Neural cell (in vitro differentiated cells): Measurements from ENCODE around the gene CAPZA2.

Experiments used
- EP300 ChIP-seq: fragments of 450-650 bp; conservative IDR thresholded peaks from 2 replicates; pipeline ENCODE4 v1.6.1; 2014; ENCODE audit warnings: antibody characterized with exemption, mild to moderate bottlenecking, moderate library complexity; ENCODE audit not compliant: poor library complexity, severe bottlenecking
- EZH2 ChIP-seq: fragments of 200-600, 300-800 bp; shearing (Covaris generic), sonication (generic); IDR thresholded peaks from 2 replicates; pipeline ENCODE4 v1.6.1; 2014; ENCODE audit warnings: antibody characterized with exemption, low read length, borderline replicate concordance, mild to moderate bottlenecking; ENCODE audit not compliant: insufficient read depth, poor library complexity, severe bottlenecking
- MXI1 ChIP-seq: fragments of 450-650 bp; conservative IDR thresholded peaks from 2 replicates; pipeline ENCODE4 v1.6.1; 2014; ENCODE audit warnings: antibody characterized with exemption, mild to moderate bottlenecking; ENCODE audit not compliant: poor library complexity, severe bottlenecking
- POLR2AphosphoS5 ChIP-seq: IDR thresholded peaks from 2 replicates; pipeline ENCODE4 v1.6.1; 2012
- RAD21 ChIP-seq: fragments of 450-650 bp; conservative IDR thresholded peaks from 2 replicates; pipeline ENCODE4 v1.6.1; 2014; ENCODE audit warnings: antibody characterized with exemption, mild to moderate bottlenecking, moderate library complexity
- SMC3 ChIP-seq: fragments of 450-650 bp; conservative IDR thresholded peaks from 2 replicates; pipeline ENCODE4 v1.6.1; 2014; ENCODE audit warnings: antibody characterized with exemption, mild to moderate bottlenecking, moderate library complexity; ENCODE audit not compliant: poor library complexity
- TAF1 ChIP-seq: IDR thresholded peaks from 2 replicates; pipeline ENCODE4 v1.6.1; 2012; ENCODE audit warnings: low read depth
- TF ChIP-seq, protein P1 (sequence below): fragments of 450-650 bp; IDR thresholded peaks from 2 replicates; pipeline ENCODE4 v1.5.1; 2014; ENCODE audit warnings: antibody characterized with exemption, mild to moderate bottlenecking, moderate library complexity; ENCODE audit not compliant: poor library complexity, severe bottlenecking
- TF ChIP-seq, protein P2 (sequence below): IDR thresholded peaks from 2 replicates; pipeline ENCODE4 v1.6.1; 2012; ENCODE audit warnings: borderline replicate concordance

DNA sequence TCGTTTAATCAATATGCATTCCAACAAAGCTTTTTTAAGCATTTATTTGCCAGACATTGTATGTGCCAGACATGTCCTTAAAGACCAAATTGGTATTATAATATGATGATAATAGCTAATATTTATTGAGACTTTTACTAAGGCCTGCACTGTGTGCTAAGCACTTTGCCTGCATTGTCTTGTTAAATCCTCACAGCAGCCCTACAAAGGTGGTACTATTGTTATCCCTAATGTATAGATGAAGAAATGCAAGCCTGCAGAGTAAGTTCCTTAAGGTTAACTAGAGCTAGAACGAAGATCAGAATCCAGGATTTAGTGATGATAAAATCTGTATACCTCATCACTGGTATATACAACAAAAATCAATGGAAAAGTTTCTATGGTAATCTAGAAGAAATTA lies 5.3 kb upstream of the CAPZA2 start:
- no peak for TF ChIP-seq POLR2AphosphoS5
- no peak for TF ChIP-seq EZH2
- TF ChIP-seq TAF1: no peak
- TF ChIP-seq, protein P1, sequence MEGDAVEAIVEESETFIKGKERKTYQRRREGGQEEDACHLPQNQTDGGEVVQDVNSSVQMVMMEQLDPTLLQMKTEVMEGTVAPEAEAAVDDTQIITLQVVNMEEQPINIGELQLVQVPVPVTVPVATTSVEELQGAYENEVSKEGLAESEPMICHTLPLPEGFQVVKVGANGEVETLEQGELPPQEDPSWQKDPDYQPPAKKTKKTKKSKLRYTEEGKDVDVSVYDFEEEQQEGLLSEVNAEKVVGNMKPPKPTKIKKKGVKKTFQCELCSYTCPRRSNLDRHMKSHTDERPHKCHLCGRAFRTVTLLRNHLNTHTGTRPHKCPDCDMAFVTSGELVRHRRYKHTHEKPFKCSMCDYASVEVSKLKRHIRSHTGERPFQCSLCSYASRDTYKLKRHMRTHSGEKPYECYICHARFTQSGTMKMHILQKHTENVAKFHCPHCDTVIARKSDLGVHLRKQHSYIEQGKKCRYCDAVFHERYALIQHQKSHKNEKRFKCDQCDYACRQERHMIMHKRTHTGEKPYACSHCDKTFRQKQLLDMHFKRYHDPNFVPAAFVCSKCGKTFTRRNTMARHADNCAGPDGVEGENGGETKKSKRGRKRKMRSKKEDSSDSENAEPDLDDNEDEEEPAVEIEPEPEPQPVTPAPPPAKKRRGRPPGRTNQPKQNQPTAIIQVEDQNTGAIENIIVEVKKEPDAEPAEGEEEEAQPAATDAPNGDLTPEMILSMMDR: no peak
- no peak for TF ChIP-seq EP300
- TF ChIP-seq, protein P2, sequence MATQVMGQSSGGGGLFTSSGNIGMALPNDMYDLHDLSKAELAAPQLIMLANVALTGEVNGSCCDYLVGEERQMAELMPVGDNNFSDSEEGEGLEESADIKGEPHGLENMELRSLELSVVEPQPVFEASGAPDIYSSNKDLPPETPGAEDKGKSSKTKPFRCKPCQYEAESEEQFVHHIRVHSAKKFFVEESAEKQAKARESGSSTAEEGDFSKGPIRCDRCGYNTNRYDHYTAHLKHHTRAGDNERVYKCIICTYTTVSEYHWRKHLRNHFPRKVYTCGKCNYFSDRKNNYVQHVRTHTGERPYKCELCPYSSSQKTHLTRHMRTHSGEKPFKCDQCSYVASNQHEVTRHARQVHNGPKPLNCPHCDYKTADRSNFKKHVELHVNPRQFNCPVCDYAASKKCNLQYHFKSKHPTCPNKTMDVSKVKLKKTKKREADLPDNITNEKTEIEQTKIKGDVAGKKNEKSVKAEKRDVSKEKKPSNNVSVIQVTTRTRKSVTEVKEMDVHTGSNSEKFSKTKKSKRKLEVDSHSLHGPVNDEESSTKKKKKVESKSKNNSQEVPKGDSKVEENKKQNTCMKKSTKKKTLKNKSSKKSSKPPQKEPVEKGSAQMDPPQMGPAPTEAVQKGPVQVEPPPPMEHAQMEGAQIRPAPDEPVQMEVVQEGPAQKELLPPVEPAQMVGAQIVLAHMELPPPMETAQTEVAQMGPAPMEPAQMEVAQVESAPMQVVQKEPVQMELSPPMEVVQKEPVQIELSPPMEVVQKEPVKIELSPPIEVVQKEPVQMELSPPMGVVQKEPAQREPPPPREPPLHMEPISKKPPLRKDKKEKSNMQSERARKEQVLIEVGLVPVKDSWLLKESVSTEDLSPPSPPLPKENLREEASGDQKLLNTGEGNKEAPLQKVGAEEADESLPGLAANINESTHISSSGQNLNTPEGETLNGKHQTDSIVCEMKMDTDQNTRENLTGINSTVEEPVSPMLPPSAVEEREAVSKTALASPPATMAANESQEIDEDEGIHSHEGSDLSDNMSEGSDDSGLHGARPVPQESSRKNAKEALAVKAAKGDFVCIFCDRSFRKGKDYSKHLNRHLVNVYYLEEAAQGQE: no peak
- TF ChIP-seq RAD21: no peak
- no peak for TF ChIP-seq SMC3
- no peak for TF ChIP-seq MXI1
